Activated CD4-positive, alpha-beta T cell treated with anti-CD3 and anti-CD28 coated beads for 36 hours (primary cell): ENCODE data around the gene RAB11B. TPM values are rescaled to one million over a fixed set of nuclear protein-coding genes. Genes with fewer than 3 reads are reported as not detected.
"Not testable (repeated sequence)": the region's sequence is repeated elsewhere in the genome, so short reads cannot be mapped to it uniquely, and the experiment has no call there.

Experiments
- ATAC-seq: fragments of 200-7000 bp; cut with Tn5 transposase; one replicate; pipeline ENCODE4 v1.10.0; 2021; ENCODE audit warnings: mild to moderate bottlenecking, moderate library complexity
- CTCF ChIA-PET: fragments of 350-600 bp; sonication (Branson Sonifier 250); formaldehyde crosslinking; loops from one replicate; lab custom pipeline; 2021; ENCODE audit warnings: antibody characterized with exemption; lab: Charles Lee
- POLR2A ChIA-PET: fragments of 350-600 bp; sonication (Branson Sonifier 250); formaldehyde crosslinking; loops from one replicate; lab custom pipeline; 2021; ENCODE audit warnings: antibody characterized with exemption, inconsistent platforms; lab: Charles Lee
- DNase-seq: peaks from one replicate; pipeline ENCODE4 v3.0.0-alpha.2; 2020
- H3K27ac Mint-ChIP-seq: one replicate; pipeline ENCODE4 v1.8.0; 2021; ENCODE audit warnings: mixed read lengths
- H3K27me3 Mint-ChIP-seq: one replicate; pipeline ENCODE4 v1.8.0; 2021; ENCODE audit warnings: mixed read lengths
- H3K36me3 Mint-ChIP-seq: one replicate; pipeline ENCODE4 v1.8.0; 2021; ENCODE audit warnings: low read depth, mixed read lengths
- H3K4me1 Mint-ChIP-seq: one replicate; pipeline ENCODE4 v1.8.0; 2021; ENCODE audit warnings: mixed read lengths
- H3K4me3 Mint-ChIP-seq: one replicate; pipeline ENCODE4 v1.8.0; 2021; ENCODE audit warnings: mild to moderate bottlenecking, moderate library complexity, mixed read lengths
- H3K9me3 Mint-ChIP-seq: one replicate; pipeline ENCODE4 v1.8.0; 2021; ENCODE audit warnings: low read depth, mixed read lengths
- intact Hi-C, 2 experiments: fragments of 100-400 bp; cut with DNase I in 1 of 2; cut with micrococcal nuclease in 1 of 2; formaldehyde crosslinking; loops; one replicate each; pipeline versions ENCODE4 v1.14.2 to v1.15.1; 2022 to 2024; cut with DNase I, micrococcal nuclease
- total RNA-seq, 2 experiments: library from RNA; stranded (reverse); gene quantifications; one replicate each; pipeline ENCODE4 v1.2.3, GENCODE V29; 2021

RAB11B gene
- total RNA-seq, 2 experiments from 2014 or later = 74.3 to 93.4 TPM

- H3K9me3 Mint-ChIP-seq, ATAC-seq, intact Hi-C loops, H3K27me3 Mint-ChIP-seq, H3K4me3 Mint-ChIP-seq, POLR2A ChIA-PET, DNase-seq, H3K27ac Mint-ChIP-seq: not testable (repeated sequence)
- Mint-ChIP-seq H3K4me1 (peaks cover 15% of the 10 kb centered on the region), H3K36me3 (peaks cover 12% of the 10 kb centered on the region)
- CTCF ChIA-PET = interaction anchor here (0.9 kb wide), 1 partner anchor 10 kb away, joined by 4 read pairs; no protein-coding TSS in a partner anchor
Observed at GRCh38 chr19:8386419-8386818, 3.7 kb upstream of the RAB11B start.

GRCh38 chr19:8386990-8387389 is 3.2 kb upstream of the RAB11B start:
- POLR2A ChIA-PET = interaction anchor here (0.7 kb wide), 1 partner anchor 18 kb away, joined by 4 read pairs; no protein-coding TSS in a partner anchor

GRCh38 chr19:8387688-8388611 is 2.2 kb upstream of the RAB11B start:
- H3K4me3 Mint-ChIP-seq = no peak overlapping the region
- H3K9me3 Mint-ChIP-seq = peaks cover 7% of the 10 kb centered on the region
- intact Hi-C loops = no loop called here
- DNase-seq (no peak), ATAC-seq (no peak)
- CTCF ChIA-PET = interaction anchor here (0.6 to 1.1 kb wide), 2 partner anchors 34 to 118 kb away, joined by 3 to 8 read pairs; no protein-coding TSS in a partner anchor
- peaks cover 12% of the 10 kb centered on the region for H3K36me3 Mint-ChIP-seq
- H3K4me1 Mint-ChIP-seq = peaks cover 25% of the 10 kb centered on the region
- no peaks in the 10 kb centered on the region for H3K27me3 Mint-ChIP-seq
- H3K27ac Mint-ChIP-seq = no peak overlapping the region
- POLR2A ChIA-PET = interaction anchor here (0.7 kb wide), 1 partner anchor 17 kb away, joined by 4 read pairs; no protein-coding TSS in a partner anchor

More at GRCh38 chr19:8386990-8387389, 3.2 kb upstream of the RAB11B start:
- peaks cover 20% of the 10 kb centered on the region for H3K4me1 Mint-ChIP-seq
- ATAC-seq = no peak
- no peaks in the 10 kb centered on the region for H3K27me3 Mint-ChIP-seq
- intact Hi-C loops = no loop called here
- H3K9me3 Mint-ChIP-seq = peaks cover 7% of the 10 kb centered on the region
- CTCF ChIA-PET = interaction anchor here (1.1 kb wide), 1 partner anchor 33 kb away, joined by 8 read pairs; no protein-coding TSS in a partner anchor
- H3K36me3 Mint-ChIP-seq = peaks cover 12% of the 10 kb centered on the region
- H3K27ac Mint-ChIP-seq = no peak overlapping the region
- no peak overlapping the region for H3K4me3 Mint-ChIP-seq
- no peak for DNase-seq

- peaks cover 27% of the 10 kb centered on the region for H3K4me1 Mint-ChIP-seq
- CTCF ChIA-PET = interaction anchor here (0.6 kb wide), 1 partner anchor 117 kb away, joined by 3 read pairs; no protein-coding TSS in a partner anchor
- H3K27me3 Mint-ChIP-seq = no peaks in the 10 kb centered on the region
- peak overlapping the region; percentile 26 for H3K4me3 Mint-ChIP-seq
- POLR2A ChIA-PET = no interaction called here
- peaks cover 12% of the 10 kb centered on the region for H3K36me3 Mint-ChIP-seq
- ATAC-seq (no peak), DNase-seq (no peak)
- intact Hi-C loops = no loop called here
- peaks cover 7% of the 10 kb centered on the region for H3K9me3 Mint-ChIP-seq
- no peak overlapping the region for H3K27ac Mint-ChIP-seq
Observed at GRCh38 chr19:8388612-8388958, 1.6 kb upstream of the RAB11B start.

- Mint-ChIP-seq H3K4me3 (peak overlapping the region; percentile 92), H3K27me3 (no peaks in the 10 kb centered on the region), H3K36me3 (peaks cover 12% of the 10 kb centered on the region), H3K9me3 (peaks cover 7% of the 10 kb centered on the region), H3K27ac (peak overlapping the region; percentile 31), H3K4me1 (peaks cover 23% of the 10 kb centered on the region)
- peak; percentile 66 for ATAC-seq
- intact Hi-C loops = loop anchor here (1.0 to 2.0 kb wide), 18 partner anchors 23 to 855 kb away; partner anchors contain the start of genes CD320 (in 2 of the 2), HNRNPM (in 2 of the 2), KANK3 (in 2 of the 2) and MARCHF2 (in 2 of the 2)
- POLR2A ChIA-PET = interaction anchor here (0.6 to 1.3 kb wide), 4 partner anchors 13 to 521 kb away, joined by 3 to 6 read pairs (median 4); partner anchors contain the start of genes MARCHF2 and ZNF414
- DNase-seq = peak; percentile 99
- CTCF ChIA-PET = interaction anchor here (1.5 to 5.5 kb wide), 3 partner anchors 12 to 37 kb away, joined by 4 to 23 read pairs (median 18); partner anchors contain the start of gene MARCHF2
Observed at GRCh38 chr19:8390617-8390981, 439 bp downstream of the RAB11B start.

- ChIA-PET CTCF (interaction anchor here (0.6 to 5.5 kb wide), 4 partner anchors 20 to 123 kb away, joined by 3 to 23 read pairs (median 12); partner anchors contain the start of genes MARCHF2 and ZNF414), POLR2A (interaction anchor here (0.6 kb wide), 1 partner anchor 132 kb away, joined by 3 read pairs; no protein-coding TSS in a partner anchor)
- H3K27me3 Mint-ChIP-seq = no peaks in the 10 kb centered on the region
- ATAC-seq (no peak), DNase-seq (no peak)
- peak overlapping the region; percentile 92 for H3K4me3 Mint-ChIP-seq
- H3K9me3 Mint-ChIP-seq = peaks cover 6% of the 10 kb centered on the region
- intact Hi-C loops = loop anchor here in 1 of 2 experiments (2.0 kb wide), 1 partner anchor 387 kb away; the partner anchor contains the start of gene ELAVL1
- H3K27ac Mint-ChIP-seq = peak overlapping the region; percentile 47
- H3K36me3 Mint-ChIP-seq = peaks cover 10% of the 10 kb centered on the region
- H3K4me1 Mint-ChIP-seq = peaks cover 28% of the 10 kb centered on the region
Observed at GRCh38 chr19:8391198-8392016, 1.2 kb downstream of the RAB11B start.

GRCh38 chr19:8392017-8392591 is 1.9 kb downstream of the RAB11B start:
- ATAC-seq (no peak), DNase-seq (no peak)
- Mint-ChIP-seq H3K4me1 (peaks cover 33% of the 10 kb centered on the region), H3K9me3 (no peaks in the 10 kb centered on the region), H3K27ac (peak overlapping the region; percentile 47), H3K4me3 (peak overlapping the region; percentile 23), H3K27me3 (no peaks in the 10 kb centered on the region), H3K36me3 (peaks cover 6% of the 10 kb centered on the region)
- ChIA-PET POLR2A (interaction anchor here (0.6 kb wide), 1 partner anchor 131 kb away, joined by 3 read pairs; no protein-coding TSS in a partner anchor), CTCF (interaction anchor here (0.6 to 5.5 kb wide), 4 partner anchors 20 to 122 kb away, joined by 3 to 23 read pairs (median 12); partner anchors contain the start of genes MARCHF2 and ZNF414)
- intact Hi-C loops = no loop called here

GRCh38 chr19:8393192-8393870 is 3.2 kb downstream of the RAB11B start:
- DNase-seq (no peak), ATAC-seq (no peak)
- Mint-ChIP-seq H3K36me3 (peaks cover 3% of the 10 kb centered on the region), H3K27me3 (no peaks in the 10 kb centered on the region), H3K9me3 (no peaks in the 10 kb centered on the region), H3K4me1 (peaks cover 37% of the 10 kb centered on the region), H3K27ac (peak overlapping the region; percentile 9), H3K4me3 (no peak overlapping the region)
- intact Hi-C loops = no loop called here
- CTCF ChIA-PET = interaction anchor here (4.5 to 5.5 kb wide), 2 partner anchors 20 to 40 kb away, joined by 18 to 23 read pairs; partner anchors contain the start of gene MARCHF2
- POLR2A ChIA-PET = no interaction called here

- intact Hi-C loops = no loop called here
- no peaks in the 10 kb centered on the region for H3K27me3 Mint-ChIP-seq
- CTCF ChIA-PET = interaction anchor here (4.5 to 5.5 kb wide), 2 partner anchors 20 to 40 kb away, joined by 18 to 23 read pairs; partner anchors contain the start of gene MARCHF2
- H3K4me3 Mint-ChIP-seq = no peak overlapping the region
- H3K9me3 Mint-ChIP-seq = no peaks in the 10 kb centered on the region
- ATAC-seq = no peak
- no peak overlapping the region for H3K27ac Mint-ChIP-seq
- DNase-seq = no peak
- peaks cover 3% of the 10 kb centered on the region for H3K36me3 Mint-ChIP-seq
- POLR2A ChIA-PET = no interaction called here
- peaks cover 37% of the 10 kb centered on the region for H3K4me1 Mint-ChIP-seq
Observed at GRCh38 chr19:8393871-8394250, 3.7 kb downstream of the RAB11B start.
